NT2/D1 (cell line): ENCODE measurements around the gene HOXC13.

Experiments
- SUZ12 ChIP-seq: IDR thresholded peaks from 2 replicates; pipeline ENCODE4 v1.6.1; 2011; ENCODE audit not compliant: insufficient read length, insufficient read depth; ENCODE audit errors: extremely low read depth
- ZNF274 ChIP-seq: IDR thresholded peaks from 2 replicates; pipeline ENCODE4 v1.6.1; 2011; ENCODE audit warnings: mild to moderate bottlenecking, low read depth, low read length

GRCh38 chr12:53952335-53952694 is 13.7 kb downstream of the HOXC13 start:
- TF ChIP-seq ZNF274 (no peak), SUZ12 (no peak)
